IMR-90 (cell line): Measurements from ENCODE around the gene PPP1CA. TPM values are rescaled to one million over a fixed set of nuclear protein-coding genes. Genes with fewer than 3 reads are reported as not detected.

Source experiments
- ATAC-seq: fragments of 200-7000 bp; cut with Tn5 transposase; 2 replicates; pipeline ENCODE4 v1.9.1; 2020; ENCODE audit warnings: low read depth, mild to moderate bottlenecking, moderate library complexity
- BruUV-seq: library from RNA; stranded (reverse); fragments of 400-500 nt; replicated peaks from 2 replicates; lab custom pipeline; 2021; lab: Mats Ljungman, UMichigan
- CTCF ChIA-PET: fragments of 300-600 bp; formaldehyde crosslinking; extraction: SDS; loops from one replicate; lab custom pipeline; 2021; ENCODE audit warnings: antibody characterized with exemption; lab: Yijun Ruan, JAX
- POLR2A ChIA-PET: fragments of 300-600 bp; sonication (Branson Sonifier 250); formaldehyde crosslinking; loops from one replicate; lab custom pipeline; 2022; ENCODE audit warnings: antibody characterized with exemption; ENCODE audit not compliant: unreplicated experiment; lab: Charles Lee
- DNase-seq: peaks from one replicate; pipeline ENCODE4 v3.0.0; 2013
- H2AFZ ChIP-seq: replicated peaks from 2 replicates; pipeline ENCODE3; 2013; ENCODE audit warnings: low read length, mild to moderate bottlenecking; ENCODE audit not compliant: poor library complexity
- H2AK5ac ChIP-seq: 2 replicates; pipeline ENCODE4 v1.6.1; 2013; ENCODE audit warnings: low read depth, low read length, inconsistent platforms
- H2AK9ac ChIP-seq: replicated peaks from 2 replicates; pipeline ENCODE3; 2013; ENCODE audit warnings: mild to moderate bottlenecking, low read depth, low read length, moderate library complexity; ENCODE audit not compliant: poor library complexity
- H2BK120ac ChIP-seq: 2 replicates; pipeline ENCODE4 v1.6.1; 2013; ENCODE audit warnings: low read depth, low read length, inconsistent platforms
- H2BK15ac ChIP-seq: 3 replicates; pipeline ENCODE4 v1.6.1; 2013; ENCODE audit warnings: low read depth, low read length, inconsistent platforms
- H2BK20ac ChIP-seq: 2 replicates; pipeline ENCODE4 v1.6.1; 2013; ENCODE audit warnings: low read depth, mild to moderate bottlenecking, inconsistent platforms, low read length, moderate library complexity
- H2BK5ac ChIP-seq: 2 replicates; pipeline ENCODE4 v1.6.1; 2013; ENCODE audit warnings: mild to moderate bottlenecking, low read depth, low read length, inconsistent platforms; ENCODE audit not compliant: poor library complexity, severe bottlenecking
- H3K14ac ChIP-seq: replicated peaks from 2 replicates; pipeline ENCODE4 v1.6.1; 2013; ENCODE audit warnings: low read depth, low read length, inconsistent platforms
- H3K18ac ChIP-seq: 2 replicates; pipeline ENCODE4 v1.6.1; 2013; ENCODE audit warnings: low read depth, low read length, control low read depth
- H3K23ac ChIP-seq: 2 replicates; pipeline ENCODE4 v1.6.1; 2013; ENCODE audit warnings: low read depth, low read length, inconsistent platforms
- H3K27ac ChIP-seq: 2 replicates; pipeline ENCODE4 v1.5.1; 2013; ENCODE audit warnings: mild to moderate bottlenecking, control low read depth, low read length; ENCODE audit not compliant: insufficient read depth
- H3K27me3 ChIP-seq: 2 replicates; pipeline ENCODE4 v1.6.1; 2013; ENCODE audit warnings: low read length; ENCODE audit not compliant: control insufficient read depth, insufficient read depth
- H3K36me3 ChIP-seq: 2 replicates; pipeline ENCODE4 v1.6.1; 2013; ENCODE audit warnings: low read length, mixed read lengths; ENCODE audit not compliant: control insufficient read depth, insufficient read depth
- H3K4ac ChIP-seq: 2 replicates; pipeline ENCODE4 v1.6.1; 2013; ENCODE audit warnings: low read depth, low read length, inconsistent platforms
- H3K4me1 ChIP-seq: 2 replicates; pipeline ENCODE4 v1.6.1; 2013; ENCODE audit warnings: low read length, mixed read lengths; ENCODE audit not compliant: control insufficient read depth, insufficient read depth
- H3K4me2 ChIP-seq: 2 replicates; pipeline ENCODE4 v1.6.1; 2013; ENCODE audit warnings: low read depth, mild to moderate bottlenecking, control low read depth, low read length, moderate library complexity
- H3K4me3 ChIP-seq: 2 replicates; pipeline ENCODE4 v1.5.1; 2013; ENCODE audit warnings: low read depth, mild to moderate bottlenecking, control low read depth, low read length, moderate library complexity; ENCODE audit not compliant: insufficient read depth
- H3K56ac ChIP-seq: 2 replicates; pipeline ENCODE4 v1.6.1; 2013; ENCODE audit warnings: low read length, inconsistent platforms; ENCODE audit not compliant: insufficient read depth; ENCODE audit errors: extremely low read depth
- H3K79me1 ChIP-seq, 2 experiments: 2 replicates each; pipeline ENCODE4 v1.6.1; 2013; ENCODE audit warnings: low read length in 2 of 2, inconsistent platforms in 1 of 2, low read depth in 1 of 2
- H3K9ac ChIP-seq: 2 replicates; pipeline ENCODE4 v1.6.1; 2013; ENCODE audit warnings: low read depth, low read length, control low read depth
- H3K9me1 ChIP-seq: 2 replicates; pipeline ENCODE4 v1.6.1; 2013; ENCODE audit warnings: low read length, inconsistent platforms; ENCODE audit not compliant: insufficient read depth
- H3K9me3 ChIP-seq: 2 replicates; pipeline ENCODE4 v1.6.1; 2013; ENCODE audit warnings: low read length; ENCODE audit not compliant: control insufficient read depth, insufficient read depth
- H4K20me1 ChIP-seq: 2 replicates; pipeline ENCODE4 v1.6.1; 2013; ENCODE audit warnings: low read length, inconsistent platforms; ENCODE audit not compliant: insufficient read depth
- H4K5ac ChIP-seq: 2 replicates; pipeline ENCODE4 v1.6.1; 2013; ENCODE audit warnings: mild to moderate bottlenecking, low read depth, low read length, control low read depth
- H4K8ac ChIP-seq, 2 experiments: 2 replicates each; pipeline ENCODE4 v1.6.1; 2013; ENCODE audit warnings: low read depth in 2 of 2, low read length in 2 of 2, control low read depth in 1 of 2, inconsistent platforms in 1 of 2
- H4K91ac ChIP-seq: 2 replicates; pipeline ENCODE4 v1.6.1; 2013; ENCODE audit warnings: low read depth, low read length, inconsistent platforms; ENCODE audit not compliant: insufficient read depth
- CHD1 ChIP-seq: IDR thresholded peaks from 2 replicates; pipeline ENCODE4 v1.6.1; 2012; ENCODE audit warnings: low read depth, low read length, improper control_type of control experiment
- FOS ChIP-seq: fragments of 150-350 bp; IDR thresholded peaks from 2 replicates; pipeline ENCODE4 v1.6.1; 2016; ENCODE audit warnings: low read depth, low read length
- MAFK ChIP-seq: IDR thresholded peaks from 2 replicates; pipeline ENCODE4 v1.6.1; 2012; ENCODE audit warnings: low read depth, low read length, improper control_type of control experiment
- MXI1 ChIP-seq: IDR thresholded peaks from 2 replicates; pipeline ENCODE4 v1.6.1; 2012; ENCODE audit warnings: low read depth, mild to moderate bottlenecking, low read length, moderate library complexity, borderline replicate concordance
- NFE2L2 ChIP-seq: fragments of 150-350 bp; IDR thresholded peaks from 2 replicates; pipeline ENCODE4 v1.6.1; 2016; ENCODE audit warnings: low read depth, mild to moderate bottlenecking, low read length
- RFX5 ChIP-seq: IDR thresholded peaks from 2 replicates; pipeline ENCODE4 v1.8.0; 2012; ENCODE audit warnings: low read depth, mild to moderate bottlenecking, low read length, moderate library complexity
- WGBS, 2 experiments: methylation state at CpG; one replicate each; pipeline versions ENCODE4 v1.1.5 to v1.1.7; 2013; ENCODE audit warnings: missing lambda C conversion rate in 2 of 2; ENCODE audit not compliant: insufficient read length in 1 of 2; ENCODE audit errors: extremely low coverage in 2 of 2; 5-methylcytosine and 5-hydroxymethylcytosine counted together
- dilution Hi-C: fragments of 300-500 bp; cut with HindIII; formaldehyde crosslinking; loops from one replicate; pipeline ENCODE4 v1.14.3; 2018; ENCODE audit warnings: low sequenced_read_pairs; ENCODE audit not compliant: unreplicated experiment
- in situ Hi-C: fragments of 300-500 bp; cut with MboI; formaldehyde crosslinking; loops from 3 replicates; pipeline ENCODE4 v1.14.3; 2019; ENCODE audit warnings: low sequenced_read_pairs, inconsistent platforms, mixed read lengths
- intact Hi-C: fragments of 100-400 bp; cut with micrococcal nuclease; formaldehyde crosslinking; loops from 2 replicates; pipeline ENCODE4 v1.10.0; 2022
- polyA plus RNA-seq, 3 experiments: library from polyadenylated mRNA; depleted of rRNA; stranded (reverse); fragments of >200 nt; gene quantifications; 2 replicates each; pipeline ENCODE4 v1.2.3, GENCODE V29; 2012; ENCODE audit warnings: low replicate concordance in 1 of 3
- total RNA-seq: library from RNA; depleted of rRNA; stranded (reverse); fragments of >200 nt; gene quantifications from 2 replicates; pipeline ENCODE4 v1.2.3, GENCODE V29; 2012

The PPP1CA gene
- total and polyA plus RNA-seq, 2 of the 4 experiments (the other 2 are of a cell fraction), result 228 to 313 TPM

DNA sequence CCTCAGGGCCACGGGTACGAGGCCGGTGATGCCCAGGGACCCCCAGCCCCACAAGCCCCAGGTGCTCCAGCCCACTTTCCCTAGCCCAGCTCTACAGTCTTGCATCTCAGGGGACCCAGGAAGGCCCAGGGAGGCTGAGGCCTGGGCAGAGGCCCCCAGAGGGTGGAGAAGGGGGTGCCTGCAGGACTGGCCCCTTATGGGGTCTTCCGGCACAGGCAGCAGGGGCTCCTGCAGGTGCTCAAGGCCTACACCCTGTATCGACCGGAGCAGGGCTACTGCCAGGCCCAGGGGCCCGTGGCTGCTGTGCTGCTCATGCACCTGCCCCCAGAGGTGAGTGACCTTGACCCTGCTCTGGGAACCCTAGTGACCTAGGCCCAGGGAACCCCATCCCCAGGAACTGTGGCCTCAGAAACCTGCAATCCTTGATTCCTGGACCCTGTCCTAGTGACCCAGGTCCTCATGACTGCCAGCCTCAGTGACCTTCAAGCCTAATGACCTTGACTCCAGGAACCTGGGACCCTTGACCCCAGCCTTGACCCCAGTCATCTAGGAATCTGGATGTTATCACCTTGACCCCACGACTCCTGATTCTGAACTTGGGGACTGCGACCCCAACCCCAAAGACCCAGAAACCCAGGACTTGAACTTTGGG is 4.2 kb upstream of the PPP1CA start:
- Histone ChIP-seq H2BK5ac (no peak overlapping the region), H3K56ac (no peak overlapping the region), H2BK20ac (no peak overlapping the region), H3K9me3 (no peaks in the 10 kb centered on the region), H3K36me3 (no peaks in the 10 kb centered on the region), H4K5ac (no peak overlapping the region), H3K4me2 (no peak overlapping the region), H3K14ac (no peak overlapping the region), H2BK120ac (no peak overlapping the region), H3K9ac (no peak overlapping the region), H4K91ac (no peak overlapping the region), H2AK5ac (no peak overlapping the region), H3K4me3 (no peak overlapping the region), H4K8ac (no peak overlapping the region), H3K27ac (no peak overlapping the region), H3K27me3 (peaks cover 33% of the 10 kb centered on the region), H2BK15ac (no peak overlapping the region), H2AK9ac (no peak overlapping the region), H2AFZ (peak overlapping the region; percentile 19), H3K9me1 (no peaks in the 10 kb centered on the region), H3K4ac (no peak overlapping the region), H4K20me1 (peaks cover 5% of the 10 kb centered on the region), H3K23ac (no peak overlapping the region), H3K4me1 (peaks cover 3% of the 10 kb centered on the region), H3K79me1 (peaks cover 2 to 6% of the 10 kb centered on the region in 2 experiments; a peak in 3 of 4 replicates), H3K18ac (no peak overlapping the region)
- intact Hi-C loops (no loop called here), in situ Hi-C loops (no loop called here), dilution Hi-C loops (no loop called here)
- ATAC-seq (no peak), DNase-seq (no peak)
- ChIA-PET POLR2A (no interaction called here), CTCF (no interaction called here)
- TF ChIP-seq MAFK (no peak), FOS (no peak), RFX5 (no peak), MXI1 (no peak), CHD1 (no peak), NFE2L2 (no peak)
- 57% methylated on average over 5 of the region's 9 CpGs; no CpG with 5 or more reads in 1 of the 2 experiments for whole genome bisulfite sequencing, 2 experiments
- BruUV-seq, result no TSS peak
